ENCODE data around the gene SOX18.

The SOX18 gene

DNA sequence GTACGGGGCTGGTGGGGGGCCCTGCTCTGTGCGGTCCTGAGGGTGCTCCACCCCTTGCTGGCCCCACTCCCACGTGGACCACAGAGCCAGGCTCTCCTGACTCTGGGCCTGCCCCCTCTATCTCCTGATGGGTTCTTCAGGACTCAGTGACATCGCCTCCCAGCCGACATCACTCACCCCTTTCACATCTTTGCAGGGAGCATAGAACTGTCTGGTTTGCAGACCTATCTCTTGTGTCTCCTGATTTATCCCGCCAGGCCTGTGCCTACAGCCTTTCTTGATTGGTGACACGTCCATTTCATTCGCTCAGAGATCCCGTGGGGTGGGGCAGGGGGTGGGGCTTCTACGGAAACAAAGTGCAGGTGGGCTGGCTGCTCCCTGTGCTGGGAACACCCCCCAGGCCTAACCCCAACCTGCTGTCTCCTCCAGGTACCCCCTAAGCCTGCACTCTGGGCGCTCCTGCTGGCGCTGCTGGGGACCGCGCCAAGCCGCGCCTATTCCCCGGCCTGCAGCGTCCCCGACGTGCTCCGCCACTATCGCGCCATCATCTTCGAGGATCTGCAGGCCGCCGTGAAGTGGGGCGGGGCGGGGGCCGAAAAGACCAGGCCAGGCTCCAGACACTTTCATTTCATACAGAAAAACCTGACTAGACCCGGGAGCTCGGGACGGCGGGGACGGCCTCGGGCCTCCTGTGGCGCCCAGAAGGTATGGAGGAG, 11.8 kb downstream of the SOX18 start:
- Mint-ChIP-seq H3K9me3 (no peaks in the 10 kb centered on the region), H3K4me3 (peak overlapping the region in 1 of 2 donors; percentile 86), H3K27me3 (peaks cover 7 to 39% of the 10 kb centered on the region in 2 donors), H3K27ac (no peak overlapping the region), H3K36me3 (peaks cover 5 to 22% of the 10 kb centered on the region in 2 donors), H3K4me1 (peaks cover 19 to 42% of the 10 kb centered on the region in 2 donors)
- DNase-seq (no peak), ATAC-seq (replicated peaks) (no peak)

DNA sequence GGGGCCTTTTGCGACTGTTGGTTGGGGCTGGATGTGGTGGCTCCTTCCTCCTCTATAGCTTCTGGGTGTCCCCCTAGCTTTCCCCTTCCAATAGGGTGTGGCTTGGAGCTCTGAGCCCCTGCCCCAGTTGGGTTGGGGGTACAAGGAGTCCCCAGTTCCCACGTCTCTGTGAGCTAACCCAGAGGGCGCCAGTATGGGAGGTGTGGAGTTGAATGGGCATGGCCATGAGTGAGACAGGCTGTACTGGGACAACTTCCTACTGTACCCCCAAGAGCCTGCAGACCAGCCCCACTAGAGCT, 12.3 kb downstream of the SOX18 start:
- no peak for DNase-seq
- Mint-ChIP-seq H3K36me3 (peaks cover 9 to 27% of the 10 kb centered on the region in 2 donors), H3K9me3 (no peaks in the 10 kb centered on the region), H3K4me1 (peaks cover 19 to 46% of the 10 kb centered on the region in 2 donors), H3K27ac (no peak overlapping the region), H3K27me3 (peaks cover 7 to 37% of the 10 kb centered on the region in 2 donors), H3K4me3 (no peak overlapping the region)
- ATAC-seq (replicated peaks), result no peak

DNA sequence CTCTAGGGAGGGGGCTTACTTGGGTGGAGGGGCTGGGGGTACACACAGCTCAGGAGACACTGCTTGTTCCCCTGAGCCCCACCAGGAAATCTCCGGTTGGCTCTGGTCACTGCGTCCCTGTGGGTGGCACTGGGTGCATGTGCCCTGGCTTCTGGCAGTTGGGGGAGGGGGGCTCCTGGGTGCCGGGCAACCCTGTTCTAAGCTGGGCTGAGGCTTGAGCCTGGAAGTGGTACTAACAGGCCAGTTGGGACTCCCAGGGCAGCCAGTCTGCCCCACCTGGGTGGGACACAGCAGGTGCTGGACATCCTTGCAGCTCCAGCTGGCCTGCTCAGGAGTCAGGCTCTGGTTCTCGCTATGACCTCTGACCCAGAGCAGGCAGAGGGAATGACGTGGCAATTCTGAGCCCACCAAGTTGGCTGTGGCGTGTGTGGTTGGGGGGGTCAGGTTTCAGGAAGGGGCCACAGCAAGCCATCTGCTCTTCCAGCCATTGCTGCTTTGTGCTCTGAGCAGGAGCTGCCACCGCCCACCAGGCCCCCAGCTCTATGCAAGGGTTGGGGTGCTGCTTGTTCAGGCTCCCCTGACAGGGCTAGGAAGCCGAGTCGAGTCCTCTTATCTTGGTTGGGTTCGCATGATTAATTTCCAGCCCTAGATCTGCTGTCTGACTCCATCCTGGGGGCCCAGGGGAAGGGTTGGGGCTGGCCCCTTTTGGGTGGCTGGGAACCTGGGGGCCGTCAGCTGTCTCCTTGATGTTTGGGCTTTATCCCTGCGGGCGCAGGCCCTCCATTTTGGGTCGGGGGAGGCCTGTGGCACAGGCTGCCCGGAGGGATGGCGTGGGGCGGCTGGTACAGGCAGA, 12.9 kb downstream of the SOX18 start:
- no peaks in the 10 kb centered on the region for H3K9me3 Mint-ChIP-seq
- H3K4me3 Mint-ChIP-seq, result peak overlapping the region in 1 of 2 donors; percentile 19
- no peak for DNase-seq
- H3K4me1 Mint-ChIP-seq, result peaks cover 19 to 46% of the 10 kb centered on the region in 2 donors
- peaks cover 7 to 33% of the 10 kb centered on the region in 2 donors for H3K27me3 Mint-ChIP-seq
- H3K36me3 Mint-ChIP-seq, result peaks cover 9 to 33% of the 10 kb centered on the region in 2 donors
- no peak overlapping the region for H3K27ac Mint-ChIP-seq
- ATAC-seq (replicated peaks), result no peak

DNA sequence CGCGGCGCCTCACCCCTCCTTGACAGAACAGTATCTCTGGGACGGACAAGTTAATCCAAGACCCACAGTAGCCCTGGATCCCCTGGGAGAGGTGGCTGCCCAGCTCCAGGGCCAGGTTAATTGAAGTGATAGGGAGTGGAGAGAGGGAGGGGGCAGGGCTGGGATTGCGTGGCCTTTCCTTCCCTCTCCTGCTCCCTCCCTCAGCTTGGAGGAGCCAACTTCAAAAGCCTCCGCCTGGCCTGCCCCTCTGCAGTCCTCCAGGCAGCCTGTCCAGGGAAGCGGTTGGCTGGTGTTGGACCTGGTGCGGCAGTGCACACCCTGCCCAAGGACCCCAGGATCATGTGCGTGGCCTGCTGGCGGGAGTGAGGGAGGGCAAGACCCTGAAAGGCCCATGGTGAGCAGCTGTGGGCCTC, 13.5 kb downstream of the SOX18 start, which contains the start of gene C20orf204:
Gene C20orf204, plus strand, starts transcription at position 250 of the 413 bp plus-strand sequence. Its CDS starts 142 bp downstream, at position 392.
- ATAC-seq (replicated peaks) (no peak), DNase-seq (no peak)
- H3K36me3 Mint-ChIP-seq, result peaks cover 14 to 36% of the 10 kb centered on the region in 2 donors
- peak within 1 kb of the TSS; percentile 23 to 35 for H3K4me3 Mint-ChIP-seq
- no peaks in the 10 kb centered on the region for H3K9me3 Mint-ChIP-seq
- peak within 1 kb of the TSS; percentile 31 for H3K27ac Mint-ChIP-seq
- H3K4me1 Mint-ChIP-seq, result peaks cover 19 to 46% of the 10 kb centered on the region in 2 donors
- H3K27me3 Mint-ChIP-seq, result peaks cover 7 to 33% of the 10 kb centered on the region in 2 donors

DNA sequence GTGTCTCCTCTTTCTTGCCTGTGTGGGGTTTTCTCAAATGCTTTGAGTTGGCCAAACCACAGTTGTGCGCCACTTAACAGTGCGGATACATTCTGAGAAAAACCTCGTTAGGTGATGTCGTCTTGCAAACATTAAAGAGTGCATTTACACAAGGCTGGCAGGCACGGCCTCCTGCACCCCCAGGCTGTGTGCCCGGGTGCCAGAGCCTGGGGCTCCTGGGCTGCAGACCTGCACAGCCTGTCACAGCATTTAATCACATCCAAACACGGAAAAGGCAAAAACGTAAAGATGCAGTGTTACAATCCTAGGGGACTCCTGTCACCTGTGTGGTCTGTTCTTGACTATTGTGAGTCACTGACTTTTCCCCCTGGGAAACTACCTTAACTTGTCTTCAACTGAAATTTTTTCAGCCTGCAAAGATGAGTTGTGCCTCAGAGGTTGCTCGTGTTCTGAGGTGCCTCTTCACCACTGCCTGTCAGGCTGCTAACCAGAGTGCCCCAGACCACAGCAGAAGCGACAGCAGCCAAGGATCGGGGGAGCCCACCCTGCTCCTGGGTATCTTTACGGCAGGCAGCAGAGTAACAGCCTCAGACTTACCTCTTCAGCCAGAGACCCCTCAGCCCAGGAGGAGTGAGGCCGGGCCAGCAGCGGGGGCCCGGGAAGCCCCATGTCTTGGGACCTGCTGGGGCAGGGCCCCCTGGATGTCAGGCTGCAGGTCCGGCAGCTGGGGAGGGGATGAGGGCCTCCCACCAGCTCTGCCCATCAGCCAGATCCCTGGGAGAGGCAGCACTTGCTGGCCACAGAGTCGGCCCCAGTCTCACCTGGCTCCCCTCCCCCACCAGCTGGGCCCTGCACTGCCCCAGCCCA, 14.1 kb downstream of the SOX18 start:
- peak in 1 of 2 donors; percentile 28 for ATAC-seq (replicated peaks)
- peaks cover 19 to 46% of the 10 kb centered on the region in 2 donors for H3K4me1 Mint-ChIP-seq
- DNase-seq, result no peak
- peaks cover 20 to 40% of the 10 kb centered on the region in 2 donors for H3K36me3 Mint-ChIP-seq
- peaks cover 7 to 30% of the 10 kb centered on the region in 2 donors for H3K27me3 Mint-ChIP-seq
- peak overlapping the region; percentile 31 for H3K27ac Mint-ChIP-seq
- H3K4me3 Mint-ChIP-seq, result peak overlapping the region; percentile 23 to 35
- no peaks in the 10 kb centered on the region for H3K9me3 Mint-ChIP-seq

DNA sequence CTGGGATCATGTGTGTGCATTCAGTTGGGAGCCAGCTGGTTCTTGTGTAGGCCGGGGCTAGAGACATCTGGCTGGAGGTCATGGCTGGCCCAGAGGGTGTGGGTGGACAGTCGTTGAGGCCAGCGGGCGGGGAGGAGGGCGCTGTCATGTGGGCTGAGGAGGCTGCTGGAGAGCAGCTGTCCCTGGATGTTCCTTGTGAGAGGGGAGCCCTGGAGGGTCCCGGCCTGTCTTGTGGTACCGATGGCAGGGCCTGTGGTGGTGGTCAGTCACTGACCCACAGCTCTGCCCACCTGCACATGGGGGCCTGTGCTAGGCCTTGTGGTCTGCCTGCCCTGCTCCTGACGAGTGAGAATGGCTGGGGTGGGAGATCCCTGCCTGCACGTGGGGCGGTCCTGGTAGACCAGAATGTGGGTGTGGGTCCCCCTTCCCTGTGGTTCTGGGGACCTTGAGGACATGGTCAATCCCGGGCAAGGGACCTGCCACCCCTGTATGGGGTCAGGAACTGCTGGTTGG, 15.4 kb downstream of the SOX18 start:
- Mint-ChIP-seq H3K27me3 (peaks cover 0 to 23% of the 10 kb centered on the region in 2 donors), H3K36me3 (peaks cover 29 to 49% of the 10 kb centered on the region in 2 donors)

DNA sequence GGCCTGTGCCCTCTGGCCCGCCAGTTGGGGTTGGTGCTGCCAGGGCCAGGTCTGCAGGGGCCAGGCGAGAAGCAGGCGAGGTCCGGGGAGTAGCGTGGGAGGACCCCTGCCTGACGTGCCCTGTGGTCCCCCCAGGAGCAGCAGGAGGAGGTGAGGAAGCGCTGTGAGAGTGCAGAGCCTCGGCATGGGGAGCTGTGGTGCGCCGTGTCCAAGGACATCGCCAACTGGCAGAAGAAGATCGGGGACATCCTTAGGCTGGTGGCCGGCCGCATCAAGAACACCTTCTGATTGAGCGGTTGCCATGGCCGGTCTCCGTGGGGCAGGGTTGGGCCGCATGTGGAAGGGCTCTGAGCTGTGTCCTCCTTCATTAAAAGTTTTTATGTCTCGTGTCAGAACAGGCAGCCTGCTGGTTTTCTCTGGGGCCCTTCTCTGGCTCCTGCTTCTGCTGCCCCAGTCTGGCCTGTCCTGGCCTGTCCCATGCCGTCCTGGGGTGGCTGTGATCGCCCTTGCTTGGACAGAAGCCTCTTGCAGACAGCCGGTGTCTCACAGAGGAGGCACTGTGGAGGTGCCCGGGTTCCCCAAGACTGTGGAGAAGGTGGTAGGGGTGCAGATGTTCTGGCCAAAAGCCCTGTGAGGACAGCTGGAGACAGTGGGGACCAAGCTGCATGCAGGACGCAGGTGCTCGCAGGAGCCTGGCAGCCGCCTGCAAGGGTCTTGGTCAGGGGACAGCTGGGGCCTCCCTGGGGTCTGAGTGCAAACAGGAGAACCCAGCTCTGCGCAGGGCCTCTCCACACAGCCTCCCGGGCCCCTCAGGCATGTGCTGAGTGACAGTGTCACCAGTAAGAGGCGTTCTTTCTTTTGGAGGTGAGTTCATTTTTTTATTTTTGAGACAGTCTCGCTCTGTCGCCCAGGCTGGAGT, 16.5 kb downstream of the SOX18 start:
- no peak for ATAC-seq (replicated peaks)
- H3K4me3 Mint-ChIP-seq, result no peak overlapping the region
- H3K4me1 Mint-ChIP-seq, result peaks cover 15 to 27% of the 10 kb centered on the region in 2 donors
- no peak for DNase-seq
- peaks cover 32 to 54% of the 10 kb centered on the region in 2 donors for H3K36me3 Mint-ChIP-seq
- H3K27ac Mint-ChIP-seq, result peak overlapping the region; percentile 38
- peaks cover 0 to 15% of the 10 kb centered on the region in 2 donors for H3K27me3 Mint-ChIP-seq
- H3K9me3 Mint-ChIP-seq, result no peaks in the 10 kb centered on the region

More for the DNA sequence above, 15.4 kb downstream of the SOX18 start:
- Mint-ChIP-seq H3K27ac (peak overlapping the region; percentile 51), H3K9me3 (no peaks in the 10 kb centered on the region), H3K4me1 (peaks cover 15 to 36% of the 10 kb centered on the region in 2 donors), H3K4me3 (no peak overlapping the region)
- DNase-seq, result no peak
- no peak for ATAC-seq (replicated peaks)

DNA sequence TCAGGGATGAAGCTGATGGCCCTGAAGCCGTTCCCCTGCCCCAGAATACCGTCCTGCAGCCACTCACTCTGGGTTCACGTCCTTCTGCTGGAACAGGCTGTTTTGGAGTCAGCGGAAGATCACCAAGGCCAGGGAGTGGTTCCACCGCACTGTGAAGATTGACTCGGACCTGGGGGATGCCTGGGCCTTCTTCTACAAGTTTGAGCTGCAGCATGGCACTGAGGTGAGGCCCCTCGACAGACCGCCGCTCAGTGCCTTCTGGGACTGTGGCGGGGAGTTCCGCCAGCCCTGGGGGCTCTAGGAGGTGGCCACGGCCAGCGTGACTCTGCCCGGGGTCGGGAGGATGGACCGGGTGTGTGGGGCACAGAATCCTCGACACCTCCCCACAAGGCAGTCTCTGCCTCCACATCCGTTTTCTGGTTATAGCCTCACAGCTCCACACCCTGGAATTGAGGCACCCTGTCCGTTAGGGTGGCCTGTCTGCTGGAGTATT, 17.6 kb downstream of the SOX18 start:
- no peak for ATAC-seq (replicated peaks)

DNA sequence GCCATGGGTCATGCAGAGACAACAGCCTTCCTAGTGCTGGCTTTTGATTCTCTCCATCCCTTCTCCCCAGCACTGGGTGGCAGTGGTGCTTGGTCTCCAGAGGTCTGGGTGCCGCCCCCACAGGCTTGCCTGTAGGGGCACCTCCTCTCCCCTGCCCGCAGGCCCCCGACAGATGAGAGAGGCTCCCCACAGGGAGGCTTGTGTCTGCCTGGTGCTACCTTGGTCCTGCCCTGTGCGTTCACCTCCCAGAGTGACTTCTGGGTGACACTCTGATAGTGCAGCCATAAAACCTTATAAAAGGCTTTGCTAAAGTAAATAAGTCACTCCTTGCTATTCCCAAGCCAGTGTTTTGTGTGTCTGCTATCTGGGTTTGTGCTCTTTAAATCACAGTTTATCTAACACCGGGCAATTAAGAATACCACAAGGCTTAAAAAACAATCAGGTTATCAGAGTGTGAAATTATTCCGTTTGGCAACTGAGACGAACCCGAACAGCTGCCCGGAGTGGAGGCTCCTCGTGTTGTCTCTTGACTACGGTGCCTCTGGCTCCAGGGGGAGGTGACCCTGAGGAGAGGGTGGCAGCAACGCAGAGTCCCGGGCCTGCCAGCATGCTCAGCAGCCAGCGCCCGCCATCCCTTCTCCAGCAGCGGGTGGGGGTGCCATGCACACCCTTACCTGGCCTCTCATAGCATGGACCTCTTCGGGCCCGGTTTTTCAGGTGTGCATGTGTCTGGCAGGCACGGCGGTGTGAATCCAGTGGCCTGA, 18.9 kb downstream of the SOX18 start:
- H3K4me1 Mint-ChIP-seq, result peaks cover 8 to 10% of the 10 kb centered on the region in 2 donors
- no peaks in the 10 kb centered on the region for H3K9me3 Mint-ChIP-seq
- H3K36me3 Mint-ChIP-seq, result peaks cover 44 to 69% of the 10 kb centered on the region in 2 donors
- DNase-seq, result no peak
- no peak overlapping the region for H3K27ac Mint-ChIP-seq
- no peak for ATAC-seq (replicated peaks)
- H3K4me3 Mint-ChIP-seq, result no peak overlapping the region
- H3K27me3 Mint-ChIP-seq, result no peaks in the 10 kb centered on the region

More for the DNA sequence above, 17.6 kb downstream of the SOX18 start:
- Mint-ChIP-seq H3K27ac (no peak overlapping the region), H3K36me3 (peaks cover 39 to 63% of the 10 kb centered on the region in 2 donors), H3K4me1 (peaks cover 10 to 16% of the 10 kb centered on the region in 2 donors), H3K9me3 (no peaks in the 10 kb centered on the region), H3K27me3 (peaks cover 0 to 4% of the 10 kb centered on the region in 2 donors), H3K4me3 (no peak overlapping the region)
- no peak for DNase-seq

DNA sequence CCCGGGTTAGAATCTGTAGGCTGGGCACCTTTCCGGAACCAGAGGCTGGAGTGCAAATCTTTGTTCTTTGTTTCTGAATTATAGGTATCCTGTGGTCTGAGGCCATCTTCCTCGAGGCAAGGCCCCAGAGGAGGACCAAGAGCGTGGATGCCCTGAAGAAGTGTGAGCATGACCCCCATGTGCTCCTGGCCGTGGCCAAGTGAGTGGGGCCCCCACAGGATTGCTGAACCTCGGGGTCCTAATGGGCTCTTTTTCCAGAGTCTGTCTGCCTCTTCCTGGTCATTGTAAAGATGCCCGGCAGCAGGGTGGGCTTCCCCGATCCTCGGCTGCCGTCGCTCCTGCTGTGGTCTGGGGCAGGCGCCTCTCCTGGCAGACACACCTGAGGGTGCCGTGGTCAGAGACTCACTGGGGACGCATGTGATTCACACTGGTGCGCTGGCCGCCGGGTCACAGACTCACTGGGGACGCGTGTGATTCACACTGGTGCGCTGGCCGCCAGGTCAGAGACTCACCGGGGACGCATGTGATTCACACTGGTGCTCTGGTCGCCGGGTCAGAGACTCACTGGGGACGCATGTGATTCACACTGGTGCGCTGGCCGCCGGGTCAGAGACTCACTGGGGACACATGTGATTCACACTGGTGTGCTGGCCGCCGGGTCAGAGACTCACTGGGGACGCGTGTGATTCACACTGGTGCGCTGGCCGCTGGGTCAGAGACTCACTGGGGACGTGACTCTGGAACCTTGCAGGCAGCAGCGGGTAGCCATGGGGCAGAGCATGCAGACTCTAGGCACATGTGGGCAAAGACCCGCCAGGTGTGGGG, 19.9 kb downstream of the SOX18 start:
- H3K4me1 Mint-ChIP-seq, result peaks cover 4 to 5% of the 10 kb centered on the region in 2 donors
- H3K36me3 Mint-ChIP-seq, result peaks cover 48 to 69% of the 10 kb centered on the region in 2 donors

DNA sequence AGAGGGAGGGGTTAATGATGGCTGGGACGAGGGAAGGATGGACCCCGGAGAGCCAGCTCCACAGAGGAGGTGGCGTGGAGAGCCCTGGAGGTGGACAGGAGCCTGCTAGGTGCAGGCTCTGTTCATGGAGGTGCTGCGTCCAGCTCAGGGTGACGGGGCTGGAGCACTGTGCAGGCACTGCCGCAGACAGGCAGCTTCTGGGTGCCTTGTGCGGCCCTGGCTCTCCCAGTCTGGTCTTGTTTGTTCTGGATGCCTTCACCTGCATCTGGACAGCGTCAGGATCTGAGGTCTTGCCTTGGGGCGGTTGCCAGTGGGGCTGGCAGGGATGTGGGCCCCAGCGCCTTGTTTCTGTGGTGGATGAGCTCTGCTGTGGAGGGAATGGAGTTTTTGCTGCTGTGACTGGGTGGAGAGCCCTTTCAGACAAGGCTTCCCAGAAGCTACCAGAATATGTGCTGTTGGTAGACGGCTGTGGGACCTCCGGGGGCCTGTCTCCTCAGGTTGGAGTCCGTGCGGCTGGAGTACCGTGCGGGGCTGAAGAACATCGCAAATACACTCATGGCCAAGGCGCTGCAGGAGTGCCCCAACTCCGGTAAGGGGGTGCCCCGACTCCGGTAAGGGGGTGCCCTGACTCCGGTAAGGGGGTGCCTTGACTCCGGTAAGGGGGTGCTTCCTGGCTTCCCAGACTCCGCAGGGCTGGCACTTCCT, 21.3 kb downstream of the SOX18 start:
- Mint-ChIP-seq H3K27ac (peak overlapping the region; percentile 51), H3K27me3 (no peaks in the 10 kb centered on the region), H3K4me1 (peaks cover 0 to 5% of the 10 kb centered on the region in 2 donors), H3K4me3 (no peak overlapping the region), H3K9me3 (no peaks in the 10 kb centered on the region), H3K36me3 (peaks cover 53 to 71% of the 10 kb centered on the region in 2 donors)
- ATAC-seq (replicated peaks), result no peak
- no peak for DNase-seq

More for the DNA sequence above, 19.9 kb downstream of the SOX18 start:
- DNase-seq, result no peak
- ATAC-seq (replicated peaks), result no peak
- Mint-ChIP-seq H3K4me3 (no peak overlapping the region), H3K27me3 (no peaks in the 10 kb centered on the region), H3K9me3 (no peaks in the 10 kb centered on the region), H3K27ac (peak overlapping the region; percentile 14)
